Liver (tissue), 9 donors: ENCODE measurements around the gene VPS37D. TPM values are rescaled to one million over a fixed set of nuclear protein-coding genes. Genes with fewer than 3 reads are reported as not detected.

ENCODE experiments used
- DNase-seq: peaks from one replicate; pipeline ENCODE4 v3.0.0-alpha.2; 2017; ENCODE audit warnings: low spot score
- H3K27ac ChIP-seq, 2 donors: one replicate each; pipeline ENCODE4 v1.7.0; 2013; ENCODE audit warnings: inconsistent platforms in 2 of 2, low read length in 2 of 2, control low read depth in 1 of 2, low read depth in 1 of 2, mild to moderate bottlenecking in 1 of 2
- H3K27me3 ChIP-seq, 4 donors: one replicate each; pipeline versions ENCODE4 v1.6.1 to v1.7.0; 2013; ENCODE audit warnings: low read length in 3 of 4, inconsistent platforms in 1 of 4, mild to moderate bottlenecking in 1 of 4, moderate library complexity in 1 of 4; ENCODE audit not compliant: control insufficient read depth in 4 of 4, insufficient read depth in 4 of 4
- H3K36me3 ChIP-seq, 4 donors: one replicate each; pipeline versions ENCODE4 v1.6.1 to v1.7.0; 2013; ENCODE audit warnings: low read length in 3 of 4, mild to moderate bottlenecking in 3 of 4, low read depth in 1 of 4, moderate library complexity in 1 of 4; ENCODE audit not compliant: control insufficient read depth in 4 of 4, insufficient read depth in 3 of 4
- H3K4me1 ChIP-seq, 4 donors: one replicate each; pipeline versions ENCODE4 v1.6.1 to v1.7.0; 2013; ENCODE audit warnings: low read length in 3 of 4, mild to moderate bottlenecking in 3 of 4, moderate library complexity in 1 of 4; ENCODE audit not compliant: control insufficient read depth in 4 of 4, insufficient read depth in 4 of 4
- H3K4me3 ChIP-seq, 3 donors: one replicate each; pipeline versions ENCODE4 v1.6.1 to v1.7.0; 2013; ENCODE audit warnings: low read length in 3 of 3, control low read depth in 1 of 3, low read depth in 1 of 3, mild to moderate bottlenecking in 1 of 3
- H3K9ac ChIP-seq, 2 donors: one replicate each; pipeline ENCODE4 v1.7.0; 2013; ENCODE audit warnings: low read length in 2 of 2, mild to moderate bottlenecking in 2 of 2, moderate library complexity in 2 of 2, control low read depth in 1 of 2, low read depth in 1 of 2
- H3K9me3 ChIP-seq, 4 donors: one replicate each; pipeline versions ENCODE4 v1.6.1 to v1.7.0; 2013; ENCODE audit warnings: low read length in 3 of 4; ENCODE audit not compliant: control insufficient read depth in 4 of 4
- ATF3 ChIP-seq: IDR thresholded peaks from 2 replicates; pipeline ENCODE4 v1.6.1; 2016; ENCODE audit warnings: antibody characterized with exemption
- CTCF ChIP-seq: fragments of 150-350 bp; IDR thresholded peaks from 2 replicates; pipeline ENCODE4 v1.5.1; 2017; ENCODE audit warnings: improper control_type of control experiment, low read depth, low read length; ENCODE audit not compliant: missing input control
- EGR1 ChIP-seq, 2 donors: IDR thresholded peaks; 2 replicates each; pipeline ENCODE4 v1.6.1; 2016 to 2018; ENCODE audit warnings: antibody characterized with exemption in 2 of 2, low read depth in 2 of 2
- FOXA1 ChIP-seq: IDR thresholded peaks from 2 replicates; pipeline ENCODE4 v1.6.1; 2016; ENCODE audit warnings: antibody characterized with exemption
- FOXA2 ChIP-seq: IDR thresholded peaks from 2 replicates; pipeline ENCODE4 v1.6.1; 2016; ENCODE audit warnings: antibody characterized with exemption
- GABPA ChIP-seq, 2 donors: IDR thresholded peaks in 1 of 2; conservative IDR thresholded peaks in 1 of 2; 2 replicates each; pipeline ENCODE4 v1.6.1; 2016; ENCODE audit warnings: antibody characterized with exemption in 2 of 2, mild to moderate bottlenecking in 1 of 2, moderate library complexity in 1 of 2
- HNF4A ChIP-seq, 2 donors: conservative IDR thresholded peaks; 2 replicates each; pipeline ENCODE4 v1.6.1; 2016; ENCODE audit warnings: antibody characterized with exemption in 2 of 2, mild to moderate bottlenecking in 2 of 2
- HNF4G ChIP-seq: IDR thresholded peaks from 2 replicates; pipeline ENCODE4 v1.6.1; 2016; ENCODE audit warnings: antibody characterized with exemption
- JUND ChIP-seq, 2 donors: IDR thresholded peaks; 2 replicates each; pipeline ENCODE4 v1.6.1; 2016; ENCODE audit warnings: antibody characterized with exemption in 2 of 2
- MAX ChIP-seq: IDR thresholded peaks from 2 replicates; pipeline ENCODE4 v1.6.1; 2016; ENCODE audit warnings: antibody characterized with exemption
- NR2F2 ChIP-seq: IDR thresholded peaks from 2 replicates; pipeline ENCODE4 v1.6.1; 2016; ENCODE audit warnings: antibody characterized with exemption
- RAD21 ChIP-seq, 2 donors: IDR thresholded peaks; 2 replicates each; pipeline ENCODE4 v1.6.1; 2016; ENCODE audit warnings: antibody characterized with exemption in 2 of 2, mild to moderate bottlenecking in 2 of 2
- REST ChIP-seq: IDR thresholded peaks from 2 replicates; pipeline ENCODE4 v1.6.1; 2016; ENCODE audit warnings: antibody characterized with exemption, mild to moderate bottlenecking
- RXRA ChIP-seq, 2 donors: IDR thresholded peaks; 2 replicates each; pipeline ENCODE4 v1.6.1; 2017 to 2018; ENCODE audit warnings: antibody characterized with exemption in 2 of 2, mild to moderate bottlenecking in 1 of 2
- SP1 ChIP-seq: IDR thresholded peaks from 2 replicates; pipeline ENCODE4 v1.6.1; 2018; ENCODE audit warnings: antibody characterized with exemption, mild to moderate bottlenecking
- TAF1 ChIP-seq: conservative IDR thresholded peaks from 2 replicates; pipeline ENCODE4 v1.6.1; 2016; ENCODE audit warnings: antibody characterized with exemption, mild to moderate bottlenecking
- YY1 ChIP-seq: IDR thresholded peaks from 2 replicates; pipeline ENCODE4 v1.6.1; 2016; ENCODE audit warnings: antibody characterized with exemption, mild to moderate bottlenecking
- ZBTB33 ChIP-seq: IDR thresholded peaks from 2 replicates; pipeline ENCODE4 v1.6.1; 2016; ENCODE audit warnings: antibody characterized with exemption
- WGBS: extraction: QIAGEN DNeasy Blood & Tissue Kit; methylation state at CpG from one replicate; pipeline ENCODE4 v1.1.7; 2013; 5-methylcytosine and 5-hydroxymethylcytosine counted together
- polyA plus RNA-seq, 2 donors: library from polyadenylated mRNA; stranded (reverse) in 1 of 2; unstranded in 1 of 2; fragments of 200-250 nt in 1 of 2; fragments of >200 nt in 1 of 2; fragmentation: Nextera tagmentation in 1 of 2; extraction: Ambion mirVana in 1 of 2; gene quantifications; one replicate each; pipeline versions ENCODE4 v1.2.1 to v1.2.3, GENCODE V29; 2013 to 2015
- total RNA-seq, 2 donors: library from RNA; depleted of rRNA; stranded (reverse); fragments of >200 nt; gene quantifications; one replicate each; pipeline ENCODE4 v1.2.3, GENCODE V29; 2014
- donor health status: healthy.
- donor health status: healthy.
- donor health status: healthy.
- donor health status: healthy.
- donor health status: healthy.

VPS37D gene
- total and polyA plus RNA-seq, 4 donors = 0.38 to 3.3 (median 1.3) TPM

GRCh38 chr7:73622909-73623797, 44.5 kb upstream of the VPS37D start:
- peak; percentile 77 for DNase-seq

More at GRCh38 chr7:73622909-73623797, 44.5 kb upstream of the VPS37D start:
- peak overlapping the region; percentile 87 to 97 (median 91) for H3K4me3 ChIP-seq
- peaks cover 0 to 3% (median 0%) of the 10 kb centered on the region in 4 donors for H3K36me3 ChIP-seq
- peaks cover 4 to 44% (median 25%) of the 10 kb centered on the region in 4 donors for H3K4me1 ChIP-seq
- H3K9me3 ChIP-seq = no peaks in the 10 kb centered on the region
- no peaks in the 10 kb centered on the region for H3K27me3 ChIP-seq
- 2% methylated on average over 58 of the region's 58 CpGs for WGBS
- TF ChIP-seq SP1 = peak; percentile 92
- TF ChIP-seq EGR1 (IDR thresholded peaks at IDR 0.05; ENCODE audit: low read depth in 2 of 2) = peak; percentile 68 to 93
- peak; percentile 85 for TF ChIP-seq HNF4G
- TF ChIP-seq YY1 = peak; percentile 73
- peak; percentile 66 for TF ChIP-seq REST
- TF ChIP-seq FOXA1 = peak; percentile 46
- peak; percentile 91 for TF ChIP-seq MAX
- peak; percentile 97 to 99 for TF ChIP-seq RXRA (IDR thresholded peaks at IDR 0.05)
- TF ChIP-seq GABPA (IDR thresholded peaks at IDR 0.05 in 1 of 2, conservative IDR thresholded peaks at IDR 0.05 in 1 of 2) = no peak
- TF ChIP-seq TAF1 = peak; percentile 25
- peak; percentile 64 for TF ChIP-seq ATF3
- peak; percentile 31 to 51 for TF ChIP-seq RAD21 (IDR thresholded peaks at IDR 0.05)
- TF ChIP-seq HNF4A (conservative IDR thresholded peaks at IDR 0.05) = peak; percentile 95 to 96
- TF ChIP-seq ZBTB33 = peak; percentile 91
- peak; percentile 46 for TF ChIP-seq FOXA2
- peak in 1 of 2 donors; percentile 75 for TF ChIP-seq JUND (IDR thresholded peaks at IDR 0.05)
- TF ChIP-seq NR2F2 = peak; percentile 70
- TF ChIP-seq CTCF = no peak
- H3K27ac ChIP-seq = peak overlapping the region; percentile 82 to 88
- H3K9ac ChIP-seq = peak overlapping the region; percentile 67 to 72
